Esophagus squamous epithelium (tissue), 5 donors: ENCODE results near the gene HOXB4. TPM values are rescaled to one million over a fixed set of nuclear protein-coding genes. Genes with fewer than 3 reads are reported as not detected.
A peak's percentile ranks its signal among the peaks of the same experiment; 100 is the strongest.

ENCODE experiments used
- DNase-seq: peaks from one replicate; lab custom pipeline; 2025; lab: John Stamatoyannopoulos, UW
- H3K27ac ChIP-seq, 4 donors: fragments of 200-600 bp; sonication (generic); one replicate each; pipeline ENCODE4 v1.5.1; 2016 to 2019; ENCODE audit warnings: mild to moderate bottlenecking in 1 of 4
- H3K27me3 ChIP-seq, 4 donors: fragments of 200-600 bp; sonication (generic); 1 replicate in 3 of 4; 2 replicates in 1 of 4; pipeline versions ENCODE4 v1.5.1 to v1.6.0; 2017 to 2021; ENCODE audit warnings: antibody characterized with exemption in 1 of 4
- H3K36me3 ChIP-seq, 3 donors: fragments of 200-600 bp; sonication (generic); one replicate each; pipeline ENCODE4 v1.5.1; 2016 to 2019
- H3K4me1 ChIP-seq, 3 donors: fragments of 200-600 bp; sonication (generic); one replicate each; pipeline ENCODE4 v1.5.1; 2017 to 2019
- H3K4me3 ChIP-seq, 4 donors: fragments of 200-600 bp; sonication (generic); 1 replicate in 3 of 4; 2 replicates in 1 of 4; pipeline ENCODE4 v1.5.1; 2016 to 2019; ENCODE audit warnings: mild to moderate bottlenecking in 2 of 4, moderate library complexity in 1 of 4
- H3K9me3 ChIP-seq, 3 donors: fragments of 200-600 bp; sonication (generic); one replicate each; pipeline ENCODE4 v1.5.1; 2016 to 2019
- POLR2A ChIP-seq, 4 donors: fragments of 450-650 bp; IDR thresholded peaks; one replicate each; pipeline ENCODE4 v1.6.1; 2017; ENCODE audit warnings: antibody characterized with exemption in 4 of 4, mild to moderate bottlenecking in 4 of 4, moderate library complexity in 3 of 4
- WGBS, 2 donors: methylation state at CpG; one replicate each; pipeline ENCODE4 v1.1.5; 2018; 5-methylcytosine and 5-hydroxymethylcytosine counted together
- intact Hi-C: fragments of 100-400 bp; cut with DNase I; formaldehyde crosslinking; loops from one replicate; pipeline ENCODE4 v1.15.0; 2022
- total RNA-seq, 4 donors: library from RNA; depleted of rRNA; stranded (reverse); fragments of >200 nt; gene quantifications; one replicate each; pipeline ENCODE4 v1.1.0, GENCODE V29; 2016
- TF ChIP-seq, protein P1 (sequence below), 6 experiments: fragments of 450-650 bp in 4 of 6; fragments of 200-600 bp in 2 of 6; sonication (generic) in 2 of 6; IDR thresholded peaks; one replicate each; pipeline ENCODE4 v1.5.1; 2016 to 2019; ENCODE audit warnings: antibody characterized with exemption in 6 of 6, mild to moderate bottlenecking in 4 of 6, moderate library complexity in 4 of 6
- donor health status: DM: yes; HTN: yes; CAD: no.

HOXB4 gene
- total RNA-seq, 4 donors from 2014 or later: 0.27 to 2.9 (median 1.8) TPM

DNA sequence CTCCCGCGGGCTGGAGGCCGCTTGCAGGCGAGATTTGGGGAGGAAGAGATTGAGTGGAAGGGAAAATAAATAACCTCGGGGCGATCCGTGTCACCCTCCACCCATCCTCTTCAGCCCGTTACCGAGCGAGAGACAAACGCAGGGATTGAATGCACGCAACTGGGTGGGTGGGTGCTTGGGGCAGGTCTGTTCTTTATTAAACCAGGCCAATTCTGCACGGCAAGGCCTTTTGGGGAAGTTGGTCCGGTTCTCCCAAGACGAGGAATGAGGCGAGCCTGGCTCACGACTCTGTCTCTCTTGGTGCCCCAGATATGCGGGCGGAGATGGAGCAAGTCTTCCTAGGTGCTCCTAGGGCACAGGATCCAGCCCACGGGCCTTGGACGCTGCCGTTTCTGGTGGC lies 33.1 kb upstream of the HOXB4 start:
- 2 to 17% methylated on average over 10 to 15 of the region's 22 CpGs for WGBS, 2 donors
- Histone ChIP-seq H3K27ac (peak overlapping the region in 1 of 4 donors; percentile 64), H3K36me3 (no peaks in the 10 kb centered on the region), H3K4me1 (peaks cover 13 to 48% (median 40%) of the 10 kb centered on the region in 3 donors), H3K27me3 (peaks cover 44 to 100% (median 86%) of the 10 kb centered on the region in 4 donors), H3K9me3 (no peaks in the 10 kb centered on the region), H3K4me3 (peak overlapping the region; percentile 38 to 67 (median 47))
- TF ChIP-seq POLR2A (IDR thresholded peaks at IDR 0.05): no peak
- TF ChIP-seq, protein P1, sequence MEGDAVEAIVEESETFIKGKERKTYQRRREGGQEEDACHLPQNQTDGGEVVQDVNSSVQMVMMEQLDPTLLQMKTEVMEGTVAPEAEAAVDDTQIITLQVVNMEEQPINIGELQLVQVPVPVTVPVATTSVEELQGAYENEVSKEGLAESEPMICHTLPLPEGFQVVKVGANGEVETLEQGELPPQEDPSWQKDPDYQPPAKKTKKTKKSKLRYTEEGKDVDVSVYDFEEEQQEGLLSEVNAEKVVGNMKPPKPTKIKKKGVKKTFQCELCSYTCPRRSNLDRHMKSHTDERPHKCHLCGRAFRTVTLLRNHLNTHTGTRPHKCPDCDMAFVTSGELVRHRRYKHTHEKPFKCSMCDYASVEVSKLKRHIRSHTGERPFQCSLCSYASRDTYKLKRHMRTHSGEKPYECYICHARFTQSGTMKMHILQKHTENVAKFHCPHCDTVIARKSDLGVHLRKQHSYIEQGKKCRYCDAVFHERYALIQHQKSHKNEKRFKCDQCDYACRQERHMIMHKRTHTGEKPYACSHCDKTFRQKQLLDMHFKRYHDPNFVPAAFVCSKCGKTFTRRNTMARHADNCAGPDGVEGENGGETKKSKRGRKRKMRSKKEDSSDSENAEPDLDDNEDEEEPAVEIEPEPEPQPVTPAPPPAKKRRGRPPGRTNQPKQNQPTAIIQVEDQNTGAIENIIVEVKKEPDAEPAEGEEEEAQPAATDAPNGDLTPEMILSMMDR (IDR thresholded peaks at IDR 0.05): no peak
- intact Hi-C loops: no loop called here
- no peak for DNase-seq

DNA sequence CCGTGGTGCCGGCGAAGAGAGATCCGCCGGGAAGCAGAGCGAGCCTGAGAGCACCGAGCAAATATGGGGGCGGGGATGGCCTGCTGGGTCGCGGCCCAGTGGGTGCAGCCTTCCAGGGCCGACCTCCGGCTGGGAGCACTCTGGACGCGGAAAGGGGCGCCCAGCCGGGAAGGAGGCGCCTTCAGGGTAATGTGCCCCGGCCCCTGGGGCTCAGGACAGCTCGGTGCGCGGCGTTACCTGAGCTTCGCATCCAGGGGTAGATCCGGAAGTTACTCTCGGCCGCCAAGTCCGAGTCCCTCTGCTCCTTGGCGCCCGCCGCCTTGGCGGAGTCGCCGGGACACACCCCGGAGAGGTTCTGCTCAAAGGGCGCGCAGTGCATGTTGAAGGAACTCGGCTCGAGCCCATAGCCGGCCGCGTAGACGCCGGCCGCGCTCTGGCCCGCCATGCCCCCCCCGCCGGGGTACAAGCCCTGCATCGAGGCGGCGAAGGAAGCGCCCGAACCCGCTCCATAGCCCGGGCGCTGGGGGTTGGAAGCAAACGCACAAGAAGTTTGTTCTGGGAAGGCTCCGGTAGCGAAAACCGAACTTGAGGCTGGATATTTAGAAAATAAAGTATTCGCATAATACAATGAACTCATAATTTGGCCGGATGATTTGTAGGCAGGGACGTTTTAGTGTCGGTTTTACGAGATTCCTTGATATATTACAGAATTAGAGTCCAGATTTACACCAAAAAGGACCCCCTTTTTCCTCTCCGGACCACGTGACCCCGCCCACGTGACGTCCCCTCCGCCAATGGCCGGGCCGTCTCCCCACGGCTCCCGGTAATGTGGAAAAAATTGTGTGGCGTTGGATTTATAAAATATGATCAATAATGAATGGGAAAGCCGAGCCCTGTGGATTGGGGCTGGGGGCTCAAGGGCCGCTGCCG lies 32.4 kb upstream of the HOXB4 start, which contains the start of gene HOXB7:
Gene HOXB7 (minus strand): TSS at position 736 of the 930 bp plus-strand sequence. CDS start 99 bp downstream, at position 637.
- peak within 1 kb of the TSS; percentile 38 to 67 (median 47) for H3K4me3 ChIP-seq
- peak within 1 kb of the TSS in 3 of 4 donors; percentile 29 to 64 (median 36) for H3K27ac ChIP-seq
- intact Hi-C loops: no loop called here
- no peaks in the 10 kb centered on the region for H3K36me3 ChIP-seq
- DNase-seq: no peak
- no peaks in the 10 kb centered on the region for H3K9me3 ChIP-seq
- peaks cover 13 to 48% (median 40%) of the 10 kb centered on the region in 3 donors for H3K4me1 ChIP-seq
- H3K27me3 ChIP-seq: peaks cover 46 to 100% (median 86%) of the 10 kb centered on the region in 4 donors
- TF ChIP-seq POLR2A (IDR thresholded peaks at IDR 0.05): no peak
- TF ChIP-seq, protein P1 (IDR thresholded peaks at IDR 0.05): no peak
- 1% methylated on average over 25 to 28 of the region's 79 CpGs for WGBS, 2 donors

DNA sequence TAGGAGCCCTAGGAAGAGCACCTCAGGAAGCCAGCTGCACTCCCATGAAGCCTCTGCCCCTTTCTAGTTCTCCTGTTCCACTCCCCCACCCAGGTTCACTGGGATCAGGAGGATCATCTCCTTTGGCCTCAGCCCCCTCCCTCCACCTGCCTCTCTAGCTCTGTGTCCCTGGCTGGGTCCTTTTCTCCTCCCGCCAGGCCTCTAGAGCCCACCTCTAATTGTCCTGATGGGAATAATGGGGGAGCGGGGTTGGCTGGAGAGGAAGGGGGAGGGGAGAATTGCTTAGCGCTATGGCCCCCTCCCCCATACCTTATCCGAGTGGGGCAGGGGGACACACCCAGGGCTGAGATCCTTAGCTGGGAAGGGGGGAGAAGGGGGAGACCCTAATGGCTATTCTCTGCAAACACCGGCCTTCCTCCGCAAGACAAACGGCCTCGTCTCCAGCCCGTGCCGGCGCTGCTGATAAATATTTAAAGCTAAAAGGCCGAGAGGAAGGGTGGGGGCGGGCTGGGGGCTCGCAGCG lies 31.7 kb upstream of the HOXB4 start:
- peak overlapping the region; percentile 38 to 67 (median 47) for H3K4me3 ChIP-seq
- peaks cover 50 to 100% (median 86%) of the 10 kb centered on the region in 4 donors for H3K27me3 ChIP-seq
- no peak for DNase-seq
- 40% methylated on average over 1 of the region's 15 CpGs; no CpG with 5 or more reads in 1 of the 2 donors for WGBS, 2 donors
- H3K4me1 ChIP-seq: peaks cover 13 to 48% (median 40%) of the 10 kb centered on the region in 3 donors
- TF ChIP-seq, protein P1 (IDR thresholded peaks at IDR 0.05): no peak
- TF ChIP-seq POLR2A (IDR thresholded peaks at IDR 0.05): no peak
- intact Hi-C loops: no loop called here
- H3K36me3 ChIP-seq: no peaks in the 10 kb centered on the region
- H3K9me3 ChIP-seq: no peaks in the 10 kb centered on the region
- H3K27ac ChIP-seq: no peak overlapping the region

- peaks cover 50 to 100% (median 84%) of the 10 kb centered on the region in 4 donors for H3K27me3 ChIP-seq
- H3K4me1 ChIP-seq: peaks cover 13 to 47% (median 37%) of the 10 kb centered on the region in 3 donors
- H3K27ac ChIP-seq: no peak overlapping the region
- TF ChIP-seq, protein P1 (IDR thresholded peaks at IDR 0.05): no peak
- H3K9me3 ChIP-seq: no peaks in the 10 kb centered on the region
- H3K36me3 ChIP-seq: no peaks in the 10 kb centered on the region
- H3K4me3 ChIP-seq: no peak overlapping the region
- intact Hi-C loops: no loop called here
- DNase-seq: no peak
These were observed 30.9 kb upstream of the HOXB4 start for GRCh38 chr17:48609033-48609432.

DNA sequence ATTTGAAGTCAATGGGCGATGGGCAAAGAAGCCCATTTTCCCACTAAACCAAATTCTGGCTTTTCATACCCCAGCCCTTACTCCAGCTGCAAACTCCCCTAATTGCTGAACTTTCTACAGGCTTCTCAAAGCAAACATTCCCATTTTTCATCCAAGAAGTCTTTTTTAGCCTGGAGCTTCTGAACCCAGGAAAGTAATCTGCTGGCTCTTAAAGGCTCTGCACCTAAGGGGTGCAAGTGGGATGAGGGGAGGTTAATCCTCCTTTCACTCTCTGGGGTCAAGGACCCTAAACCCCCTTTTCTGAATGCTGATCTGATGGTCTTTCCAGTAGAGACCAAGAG lies 30.3 kb upstream of the HOXB4 start:
- no peak for DNase-seq
- Histone ChIP-seq H3K36me3 (no peaks in the 10 kb centered on the region), H3K27me3 (peaks cover 44 to 100% (median 82%) of the 10 kb centered on the region in 4 donors), H3K4me3 (no peak overlapping the region), H3K27ac (no peak overlapping the region), H3K4me1 (peaks cover 12 to 47% (median 31%) of the 10 kb centered on the region in 3 donors), H3K9me3 (no peaks in the 10 kb centered on the region)
- TF ChIP-seq, protein P1 (IDR thresholded peaks at IDR 0.05): no peak
- TF ChIP-seq POLR2A (IDR thresholded peaks at IDR 0.05): no peak
- 71 to 100% methylated on average over 1 of the region's 1 CpG for WGBS, 2 donors
- intact Hi-C loops: no loop called here
